ENCODE measurements around the gene KIAA2012. TPM values are rescaled to one million over a fixed set of nuclear protein-coding genes. Genes with fewer than 3 reads are reported as not detected.

The KIAA2012 gene
- total and polyA plus RNA-seq, 9 donors: 0.05 to 5.2 (median 0.27) TPM; not detected in 2

GRCh38 chr2:202098291-202098690 is 25.2 kb downstream of the KIAA2012 start:
- Histone ChIP-seq H3K27me3 (no peaks in the 10 kb centered on the region), H3K27ac (no peak overlapping the region), H3K4me1 (ENCODE audit: insufficient read depth) (no peaks in the 10 kb centered on the region), H3K9me3 (no peaks in the 10 kb centered on the region), H3K4me3 (no peak overlapping the region), H3K36me3 (no peaks in the 10 kb centered on the region)
- no peak for DNase-seq
- 86 to 94% (median 90%) methylated on average over 3 of the region's 3 CpGs for WGBS, 3 donors
- TF ChIP-seq POLR2A (IDR thresholded peaks at IDR 0.05) (no peak), EP300 (IDR thresholded peaks at IDR 0.05) (no peak), CTCF (IDR thresholded peaks at IDR 0.05) (no peak)
- intact Hi-C loops (cut with DNase I): no loop called here

GRCh38 chr2:202099515-202099914 is 26.5 kb downstream of the KIAA2012 start:
- Histone ChIP-seq H3K4me3 (no peak overlapping the region), H3K27ac (no peak overlapping the region), H3K4me1 (ENCODE audit: insufficient read depth) (no peaks in the 10 kb centered on the region), H3K36me3 (no peaks in the 10 kb centered on the region), H3K9me3 (no peaks in the 10 kb centered on the region), H3K27me3 (no peaks in the 10 kb centered on the region)
- WGBS, 3 donors: 85 to 89% (median 85%) methylated on average over 7 of the region's 7 CpGs
- intact Hi-C loops (cut with DNase I): no loop called here
- DNase-seq: no peak
- TF ChIP-seq POLR2A (IDR thresholded peaks at IDR 0.05) (no peak), CTCF (IDR thresholded peaks at IDR 0.05) (no peak), EP300 (IDR thresholded peaks at IDR 0.05) (no peak)

GRCh38 chr2:202100176-202100575 is 27.1 kb downstream of the KIAA2012 start:
- intact Hi-C loops (cut with DNase I): no loop called here
- Histone ChIP-seq H3K4me3 (no peak overlapping the region), H3K27ac (no peak overlapping the region), H3K27me3 (no peaks in the 10 kb centered on the region), H3K4me1 (ENCODE audit: insufficient read depth) (no peaks in the 10 kb centered on the region), H3K9me3 (no peaks in the 10 kb centered on the region), H3K36me3 (no peaks in the 10 kb centered on the region)
- WGBS, 3 donors: 86 to 93% (median 87%) methylated on average over 4 of the region's 4 CpGs
- TF ChIP-seq CTCF (IDR thresholded peaks at IDR 0.05) (no peak), POLR2A (IDR thresholded peaks at IDR 0.05) (no peak), EP300 (IDR thresholded peaks at IDR 0.05) (no peak)
- no peak for DNase-seq

- H3K27me3 ChIP-seq: no peaks in the 10 kb centered on the region
- DNase-seq: no peak
- no peak overlapping the region for H3K4me3 ChIP-seq
- no peaks in the 10 kb centered on the region for H3K9me3 ChIP-seq
- no peak for TF ChIP-seq POLR2A (IDR thresholded peaks at IDR 0.05)
- no peak for TF ChIP-seq CTCF (IDR thresholded peaks at IDR 0.05)
- no peak for TF ChIP-seq EP300 (IDR thresholded peaks at IDR 0.05)
- 79 to 87% (median 79%) methylated on average over 3 of the region's 3 CpGs for WGBS, 3 donors
- intact Hi-C loops (cut with DNase I): no loop called here
- H3K27ac ChIP-seq: no peak overlapping the region
- H3K4me1 ChIP-seq (ENCODE audit: insufficient read depth): no peaks in the 10 kb centered on the region
- H3K36me3 ChIP-seq: no peaks in the 10 kb centered on the region
These were observed 28.0 kb downstream of the KIAA2012 start for GRCh38 chr2:202101026-202101579.
